Adrenal gland (tissue), 12 donors: ENCODE results near the gene DPP6. TPM values are rescaled to one million over a fixed set of nuclear protein-coding genes. Genes with fewer than 3 reads are reported as not detected.

Experiments
- DNase-seq, 7 donors: peaks; one replicate each; pipeline ENCODE4 v3.0.0-alpha.2; 2019 to 2020
- H3K27ac ChIP-seq, 5 donors: fragments of 200-600 bp; sonication (generic) in 4 of 5; 1 replicate in 3 of 5; 2 replicates in 2 of 5; pipeline versions ENCODE4 v1.5.1 to v1.8.0; 2016 to 2020; ENCODE audit warnings: mild to moderate bottlenecking in 1 of 5
- H3K27me3 ChIP-seq: fragments of 200-600 bp; 2 replicates; pipeline ENCODE4 v1.8.0; 2021
- H3K36me3 ChIP-seq, 2 donors: fragments of 200-600 bp; replicated peaks in 1 of 2; 1 replicate in 1 of 2; 2 replicates in 1 of 2; pipeline versions ENCODE4 v1.5.1 to v1.8.0; 2018 to 2022
- H3K4me1 ChIP-seq, 2 donors: fragments of 200-600 bp; replicated peaks in 1 of 2; 1 replicate in 1 of 2; 2 replicates in 1 of 2; pipeline versions ENCODE4 v1.5.1 to v1.8.0; 2018 to 2021
- H3K4me3 ChIP-seq, 4 donors: fragments of 200-600 bp; sonication (generic) in 3 of 4; one replicate each; pipeline ENCODE4 v1.5.1; 2016 to 2018
- H3K9me3 ChIP-seq, 3 donors: fragments of 200-600 bp; sonication (generic) in 1 of 3; replicated peaks in 1 of 3; 1 replicate in 2 of 3; 2 replicates in 1 of 3; pipeline versions ENCODE4 v1.5.1 to v1.8.0; 2016 to 2021
- POLR2A ChIP-seq, 2 donors: fragments of 450-650 bp; IDR thresholded peaks; one replicate each; pipeline ENCODE4 v1.6.1; 2017; ENCODE audit warnings: antibody characterized with exemption in 2 of 2, mild to moderate bottlenecking in 2 of 2, moderate library complexity in 1 of 2
- WGBS, 4 donors: extraction: QIAGEN DNeasy Blood & Tissue Kit in 2 of 4; methylation state at CpG; one replicate each; pipeline versions ENCODE4 v1.1.5 to v1.1.7; 2013 to 2017; 5-methylcytosine and 5-hydroxymethylcytosine counted together
- intact Hi-C, 2 donors: fragments of 100-400 bp; cut with DNase I; formaldehyde crosslinking; loops; one replicate each; pipeline versions ENCODE4 v1.14.1 to v1.15.0; 2022 to 2023
- polyA plus RNA-seq, 3 donors: library from polyadenylated mRNA; stranded (reverse); fragments of 200-250 nt in 2 of 3; fragments of 350-450 nt in 1 of 3; fragmentation: Illumina TruSeq in 1 of 3; extraction: RNeasy Lipid Tissue Mini Kit (QIAGEN cat#74804) in 1 of 3; gene quantifications; one replicate each; pipeline ENCODE4 v1.2.3, GENCODE V29; 2013 to 2014
- total RNA-seq, 9 donors: library from RNA; depleted of rRNA in 4 of 9; stranded (reverse); fragments of >200 nt in 4 of 9; fragments of 120-200 nt in 1 of 9; fragmentation: NEBNext Ultra II Directional in 1 of 9; extraction: Animal tissue kit (Norgen Biotek cat#: 25700) in 1 of 9; gene quantifications; one replicate each; pipeline versions ENCODE4 v1.1.0 to v1.2.4, GENCODE V29; 2013 to 2023
- TF ChIP-seq, protein P1 (sequence below), 6 experiments: fragments of 450-650 bp in 4 of 6; fragments of 200-600 bp in 2 of 6; sonication (generic) in 1 of 6; IDR thresholded peaks; 1 replicate in 5 of 6; 2 replicates in 1 of 6; pipeline versions ENCODE4 v1.5.1 to v1.8.0; 2016 to 2021; ENCODE audit warnings: antibody characterized with exemption in 6 of 6, mild to moderate bottlenecking in 2 of 6, moderate library complexity in 1 of 6
- donor health status: healthy with polysubstance abuse.
- donor health status: Bipolar disorder and iron deficiency.
- donor health status: DM: yes; HTN: yes; CAD: no.
- donor health status: DM: no; HTN: no; CAD: no.
- donor health status: DM: no; HTN: no; CAD: no.
- donor health status: DM: yes; HTN: yes; CAD: no.

Gene DPP6
- total and polyA plus RNA-seq, 12 donors = 0.39 to 13.1 (median 5.1) TPM

DNA sequence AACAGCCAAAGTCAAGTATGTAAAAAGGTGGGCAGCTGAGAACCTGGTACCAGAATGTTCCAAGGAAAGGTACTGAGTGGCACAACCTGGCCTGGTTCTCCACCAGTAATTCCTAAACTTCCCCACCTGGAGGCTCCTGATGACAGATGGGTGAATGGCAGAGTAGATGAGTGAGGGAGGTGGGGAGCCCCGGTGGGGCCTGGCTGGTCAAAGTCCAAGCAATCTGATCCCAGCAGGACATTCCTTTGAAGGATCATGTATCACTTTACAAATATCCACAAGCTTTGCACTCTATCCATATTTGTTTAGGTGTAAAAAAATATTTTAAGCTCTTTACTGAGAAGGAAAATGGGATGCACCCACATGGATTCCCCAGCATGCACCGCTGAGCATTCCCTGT, 250.2 kb downstream of the DPP6 start:
- no peak overlapping the region for H3K4me3 ChIP-seq
- no peaks in the 10 kb centered on the region for H3K27me3 ChIP-seq
- DNase-seq = no peak
- intact Hi-C loops = no loop called here
- no peak for TF ChIP-seq POLR2A (IDR thresholded peaks at IDR 0.05)
- TF ChIP-seq, protein P1, sequence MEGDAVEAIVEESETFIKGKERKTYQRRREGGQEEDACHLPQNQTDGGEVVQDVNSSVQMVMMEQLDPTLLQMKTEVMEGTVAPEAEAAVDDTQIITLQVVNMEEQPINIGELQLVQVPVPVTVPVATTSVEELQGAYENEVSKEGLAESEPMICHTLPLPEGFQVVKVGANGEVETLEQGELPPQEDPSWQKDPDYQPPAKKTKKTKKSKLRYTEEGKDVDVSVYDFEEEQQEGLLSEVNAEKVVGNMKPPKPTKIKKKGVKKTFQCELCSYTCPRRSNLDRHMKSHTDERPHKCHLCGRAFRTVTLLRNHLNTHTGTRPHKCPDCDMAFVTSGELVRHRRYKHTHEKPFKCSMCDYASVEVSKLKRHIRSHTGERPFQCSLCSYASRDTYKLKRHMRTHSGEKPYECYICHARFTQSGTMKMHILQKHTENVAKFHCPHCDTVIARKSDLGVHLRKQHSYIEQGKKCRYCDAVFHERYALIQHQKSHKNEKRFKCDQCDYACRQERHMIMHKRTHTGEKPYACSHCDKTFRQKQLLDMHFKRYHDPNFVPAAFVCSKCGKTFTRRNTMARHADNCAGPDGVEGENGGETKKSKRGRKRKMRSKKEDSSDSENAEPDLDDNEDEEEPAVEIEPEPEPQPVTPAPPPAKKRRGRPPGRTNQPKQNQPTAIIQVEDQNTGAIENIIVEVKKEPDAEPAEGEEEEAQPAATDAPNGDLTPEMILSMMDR (IDR thresholded peaks at IDR 0.05) = no peak
- 44 to 63% (median 62%) methylated on average over 2 of the region's 2 CpGs for WGBS, 4 donors
- H3K36me3 ChIP-seq = no peaks in the 10 kb centered on the region
- no peaks in the 10 kb centered on the region for H3K4me1 ChIP-seq
- no peaks in the 10 kb centered on the region for H3K9me3 ChIP-seq
- H3K27ac ChIP-seq = no peak overlapping the region

DNA sequence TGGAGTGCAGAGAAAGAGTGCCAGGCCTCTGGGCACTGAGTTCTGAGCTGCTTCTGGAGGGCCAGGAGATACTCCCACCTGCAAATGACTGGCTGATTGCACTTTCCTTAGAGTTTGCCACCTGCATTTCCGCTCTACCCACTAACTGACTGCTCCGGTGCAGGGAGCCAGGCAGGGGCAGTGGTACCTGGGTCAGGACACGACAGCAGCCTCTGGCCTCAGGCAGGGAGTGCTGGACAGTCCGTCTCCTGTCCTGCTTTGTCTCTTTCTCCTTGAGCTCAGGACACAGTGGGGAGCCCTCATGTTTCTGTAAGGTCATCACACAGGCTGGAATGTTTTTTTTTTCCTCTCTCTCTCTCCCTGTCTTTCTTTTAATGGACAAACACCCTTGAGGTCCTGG, 252.0 kb downstream of the DPP6 start:
- no peaks in the 10 kb centered on the region for H3K36me3 ChIP-seq
- no peaks in the 10 kb centered on the region for H3K4me1 ChIP-seq
- H3K9me3 ChIP-seq = no peaks in the 10 kb centered on the region
- intact Hi-C loops = no loop called here
- no peak overlapping the region for H3K27ac ChIP-seq
- no peak overlapping the region for H3K4me3 ChIP-seq
- DNase-seq = no peak
- TF ChIP-seq, protein P1 (IDR thresholded peaks at IDR 0.05) = no peak
- TF ChIP-seq POLR2A (IDR thresholded peaks at IDR 0.05) = no peak
- 43 to 55% (median 45%) methylated on average over 4 of the region's 4 CpGs for WGBS, 4 donors
- H3K27me3 ChIP-seq = no peaks in the 10 kb centered on the region

DNA sequence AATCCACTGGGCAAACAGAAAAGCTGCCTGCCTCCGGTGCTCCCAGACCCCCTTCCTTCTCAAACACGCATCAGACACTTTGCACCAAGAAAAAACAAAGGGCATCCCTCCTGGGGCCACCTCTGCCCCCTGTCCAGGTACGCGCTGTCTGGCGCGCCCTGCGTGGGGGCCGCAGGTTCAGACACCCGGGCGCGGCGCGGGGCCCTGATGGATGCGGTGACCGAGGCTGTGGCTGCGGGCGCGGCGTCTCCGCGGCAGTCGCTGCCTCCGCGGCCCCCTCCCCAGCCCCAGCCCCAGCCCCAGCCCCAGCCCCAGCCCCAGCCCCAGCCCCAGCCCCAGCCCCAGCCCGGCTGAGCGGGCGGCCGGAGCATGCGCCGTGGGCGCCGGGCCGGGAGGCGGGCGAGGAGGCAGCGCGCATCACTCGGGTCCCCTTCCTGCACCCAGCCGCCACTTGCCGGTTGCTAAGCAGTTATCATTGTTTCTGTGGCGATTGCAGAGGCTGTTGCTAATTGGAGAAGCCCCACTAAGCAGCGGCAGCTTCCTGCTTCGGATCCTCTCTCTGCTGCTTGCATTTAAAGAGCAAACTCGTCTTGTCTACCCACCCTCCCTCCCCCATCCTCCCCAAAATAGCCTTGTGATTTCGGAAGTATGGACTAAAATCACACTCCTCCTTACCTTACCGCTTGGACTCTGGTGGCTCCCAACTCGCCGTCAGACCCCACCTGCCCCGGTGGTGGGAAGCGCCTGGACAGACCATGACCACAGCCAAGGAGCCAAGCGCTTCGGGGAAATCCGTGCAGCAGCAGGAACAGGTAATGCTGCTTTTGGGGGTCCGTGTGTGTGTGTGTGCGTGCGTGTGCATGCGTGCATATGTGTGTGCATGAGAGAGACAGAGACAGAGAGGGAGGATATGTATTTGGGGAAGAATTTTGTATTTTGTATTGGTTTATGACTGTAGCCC, 252.8 kb downstream of the DPP6 start:
- H3K27ac ChIP-seq = no peak overlapping the region
- intact Hi-C loops = no loop called here
- H3K4me1 ChIP-seq = no peaks in the 10 kb centered on the region
- no peaks in the 10 kb centered on the region for H3K9me3 ChIP-seq
- no peaks in the 10 kb centered on the region for H3K27me3 ChIP-seq
- no peaks in the 10 kb centered on the region for H3K36me3 ChIP-seq
- peak in 1 of 7 donors; percentile 58 for DNase-seq
- TF ChIP-seq, protein P1 (IDR thresholded peaks at IDR 0.05) = no peak
- no peak for TF ChIP-seq POLR2A (IDR thresholded peaks at IDR 0.05)
- no peak overlapping the region for H3K4me3 ChIP-seq
- WGBS, 4 donors = 8 to 27% (median 14%) methylated on average over 14 to 57 of the region's 57 CpGs

DNA sequence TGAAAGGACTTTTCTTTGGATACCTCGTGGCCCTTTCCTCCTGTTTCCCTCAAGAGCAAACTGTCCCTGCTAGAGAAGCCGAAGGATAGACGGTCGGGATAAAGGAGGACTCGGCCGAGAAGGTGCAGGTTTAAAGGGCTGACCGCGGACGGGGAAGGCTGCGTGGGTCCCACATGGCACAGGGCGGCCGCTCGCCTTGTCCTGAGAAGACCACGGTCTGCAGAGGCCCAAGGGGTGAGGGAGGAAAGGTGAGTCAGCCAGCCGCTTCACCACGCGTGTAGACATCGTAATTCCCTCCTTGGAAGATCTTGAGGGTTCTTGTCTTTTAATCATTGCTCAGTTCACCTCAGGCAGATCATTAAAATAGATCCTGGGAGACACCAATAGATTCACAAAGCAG, 253.8 kb downstream of the DPP6 start:
- Histone ChIP-seq H3K27ac (no peak overlapping the region), H3K27me3 (no peaks in the 10 kb centered on the region), H3K9me3 (no peaks in the 10 kb centered on the region), H3K4me3 (no peak overlapping the region), H3K36me3 (no peaks in the 10 kb centered on the region), H3K4me1 (no peaks in the 10 kb centered on the region)
- no peak for DNase-seq
- intact Hi-C loops = no loop called here
- WGBS, 4 donors = 74 to 85% (median 82%) methylated on average over 18 of the region's 18 CpGs
- TF ChIP-seq, protein P1 (IDR thresholded peaks at IDR 0.05) = no peak
- no peak for TF ChIP-seq POLR2A (IDR thresholded peaks at IDR 0.05)
